ENCODE data around the gene NOVA2.

- TF ChIP-seq, protein P1, sequence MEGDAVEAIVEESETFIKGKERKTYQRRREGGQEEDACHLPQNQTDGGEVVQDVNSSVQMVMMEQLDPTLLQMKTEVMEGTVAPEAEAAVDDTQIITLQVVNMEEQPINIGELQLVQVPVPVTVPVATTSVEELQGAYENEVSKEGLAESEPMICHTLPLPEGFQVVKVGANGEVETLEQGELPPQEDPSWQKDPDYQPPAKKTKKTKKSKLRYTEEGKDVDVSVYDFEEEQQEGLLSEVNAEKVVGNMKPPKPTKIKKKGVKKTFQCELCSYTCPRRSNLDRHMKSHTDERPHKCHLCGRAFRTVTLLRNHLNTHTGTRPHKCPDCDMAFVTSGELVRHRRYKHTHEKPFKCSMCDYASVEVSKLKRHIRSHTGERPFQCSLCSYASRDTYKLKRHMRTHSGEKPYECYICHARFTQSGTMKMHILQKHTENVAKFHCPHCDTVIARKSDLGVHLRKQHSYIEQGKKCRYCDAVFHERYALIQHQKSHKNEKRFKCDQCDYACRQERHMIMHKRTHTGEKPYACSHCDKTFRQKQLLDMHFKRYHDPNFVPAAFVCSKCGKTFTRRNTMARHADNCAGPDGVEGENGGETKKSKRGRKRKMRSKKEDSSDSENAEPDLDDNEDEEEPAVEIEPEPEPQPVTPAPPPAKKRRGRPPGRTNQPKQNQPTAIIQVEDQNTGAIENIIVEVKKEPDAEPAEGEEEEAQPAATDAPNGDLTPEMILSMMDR (IDR thresholded peaks at IDR 0.05): no peak
- no peak for TF ChIP-seq EZH2 (IDR thresholded peaks at IDR 0.05; ENCODE audit: borderline replicate concordance, insufficient read depth, low read depth, low read length, poor library complexity, severe bottlenecking)
Measured at GRCh38 chr19:45924891-45925447, 48.7 kb downstream of the NOVA2 start.

Data from B cell (primary cell).